HG03469 (cell line): ENCODE results near the gene CEP78.
"Not testable (repeated sequence)": the region's sequence is repeated elsewhere in the genome, so short reads cannot be mapped to it uniquely, and the experiment has no call there.

Source experiments
- ATAC-seq: cut with Tn5 transposase; IDR thresholded peaks from one replicate; pipeline ENCODE4 v1.9.1; 2021; ENCODE audit warnings: mild to moderate bottlenecking, moderate library complexity, moderate number of reproducible peaks; ENCODE audit not compliant: unreplicated experiment

Gene CEP78

GRCh38 chr9:78232471-78232870, 3.4 kb upstream of the CEP78 start:
- ATAC-seq: not testable (repeated sequence)

- no peak for ATAC-seq
Observed at GRCh38 chr9:78234810-78235209, 1.1 kb upstream of the CEP78 start.

- no peak for ATAC-seq
Observed at GRCh38 chr9:78235256-78235761, 566 bp upstream of the CEP78 start.

- ATAC-seq: peak; percentile 5
Observed at GRCh38 chr9:78236551-78236910, 656 bp downstream of the CEP78 start.

GRCh38 chr9:78238046-78239038, 2.5 kb downstream of the CEP78 start:
- no peak for ATAC-seq

GRCh38 chr9:78239506-78239905, 3.6 kb downstream of the CEP78 start:
- no peak for ATAC-seq

GRCh38 chr9:78242041-78242440, 6.2 kb downstream of the CEP78 start:
- ATAC-seq: no peak

- no peak for ATAC-seq
Observed at GRCh38 chr9:78243130-78243529, 7.3 kb downstream of the CEP78 start.

GRCh38 chr9:78245401-78245800, 9.5 kb downstream of the CEP78 start:
- ATAC-seq: no peak

GRCh38 chr9:78248635-78249034, 12.8 kb downstream of the CEP78 start:
- no peak for ATAC-seq

- no peak for ATAC-seq
Observed at GRCh38 chr9:78249542-78249941, 13.7 kb downstream of the CEP78 start.

- no peak for ATAC-seq
Observed at GRCh38 chr9:78252616-78253015, 16.7 kb downstream of the CEP78 start.

GRCh38 chr9:78253285-78253684, 17.4 kb downstream of the CEP78 start:
- ATAC-seq: no peak

- ATAC-seq: no peak
Observed at GRCh38 chr9:78261403-78262001, 25.6 kb downstream of the CEP78 start.

- no peak for ATAC-seq
Observed at GRCh38 chr9:78262655-78263054, 26.8 kb downstream of the CEP78 start.

GRCh38 chr9:78267889-78268288, 32.0 kb downstream of the CEP78 start:
- ATAC-seq: no peak

- ATAC-seq: no peak
Observed at GRCh38 chr9:78269784-78270183, 33.9 kb downstream of the CEP78 start.

- no peak for ATAC-seq
Observed at GRCh38 chr9:78272307-78272706, 36.4 kb downstream of the CEP78 start.

- ATAC-seq: no peak
Observed at GRCh38 chr9:78273761-78274160, 37.9 kb downstream of the CEP78 start.

- ATAC-seq: no peak
Observed at GRCh38 chr9:78278177-78278777, 42.4 kb downstream of the CEP78 start.

GRCh38 chr9:78278801-78279200, 42.9 kb downstream of the CEP78 start:
- ATAC-seq: no peak
